ENCODE data around the gene PDIA6.
"Not testable (repeated sequence)": the region's sequence is repeated elsewhere in the genome, so short reads cannot be mapped to it uniquely, and the experiment has no call there.

Gene PDIA6

DNA sequence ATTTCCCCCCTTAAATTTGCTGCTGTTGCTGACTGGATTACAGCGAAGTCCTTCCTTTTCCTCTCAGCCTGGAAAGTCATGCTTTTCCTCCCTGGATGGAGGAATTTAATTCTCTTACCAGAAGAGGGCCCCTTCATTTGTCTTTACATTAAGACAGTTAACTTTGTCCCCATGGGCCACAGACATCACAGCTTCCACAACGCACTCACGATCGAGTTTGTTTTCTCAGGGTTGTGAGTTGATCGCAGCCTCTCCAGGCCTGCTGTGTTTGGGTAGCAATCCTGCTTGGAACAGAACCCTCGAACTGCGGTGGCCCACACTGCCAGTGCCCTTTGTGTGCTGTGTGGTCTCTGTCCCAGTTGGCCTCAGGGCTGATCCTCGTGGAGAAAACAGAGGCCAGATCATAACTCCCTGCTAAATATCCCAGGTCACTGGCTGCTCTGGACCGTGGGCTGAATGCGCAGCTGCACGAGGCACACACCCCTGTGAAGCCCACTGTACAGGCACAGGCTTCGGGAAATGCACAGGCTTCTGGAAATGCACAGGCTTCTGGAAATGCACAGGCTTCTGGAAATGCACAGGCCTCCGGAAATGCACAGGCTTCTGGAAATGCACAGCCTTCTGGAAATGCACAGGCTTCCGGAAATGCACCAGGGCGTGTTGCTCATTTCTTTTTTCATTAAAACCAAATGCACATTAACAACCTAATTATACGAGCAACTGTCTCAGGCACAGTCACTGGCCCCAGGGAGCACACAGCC is 2.2 kb upstream of the PDIA6 start:
- H3K27ac ChIP-seq (replicated peaks) = no peak overlapping the region

DNA sequence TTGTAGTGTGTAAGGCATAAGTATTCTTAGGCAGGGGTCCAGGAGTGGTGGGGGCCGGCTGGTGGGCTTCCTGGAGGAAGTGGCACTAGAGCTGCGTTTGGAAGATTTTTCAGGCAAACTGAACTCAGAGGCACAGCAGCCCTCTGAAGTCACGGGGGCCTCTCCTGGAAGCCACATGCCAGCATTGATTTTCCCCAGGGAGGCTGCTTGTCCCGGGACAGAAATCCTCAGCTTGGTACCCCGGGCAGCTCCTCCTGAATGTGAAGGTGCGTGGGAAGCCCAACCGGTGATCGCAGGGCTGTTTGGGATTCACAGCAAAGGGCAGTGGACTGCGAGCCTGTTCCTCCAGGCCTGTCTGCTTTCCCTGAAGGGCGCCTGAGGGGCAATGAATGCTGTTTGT is 1.6 kb upstream of the PDIA6 start:
- DNase-seq (ENCODE audit: low read depth in 1 of 2, low spot score in 1 of 2) = no peak
- TF ChIP-seq POLR2AphosphoS5 (IDR thresholded peaks at IDR 0.05; ENCODE audit: low read depth) (no peak), GABPA (IDR thresholded peaks at IDR 0.05; ENCODE audit: low read depth) (no peak), SPI1 (IDR thresholded peaks at IDR 0.05; ENCODE audit: borderline replicate concordance, low read depth) (no peak)
- TF ChIP-seq, protein P1, sequence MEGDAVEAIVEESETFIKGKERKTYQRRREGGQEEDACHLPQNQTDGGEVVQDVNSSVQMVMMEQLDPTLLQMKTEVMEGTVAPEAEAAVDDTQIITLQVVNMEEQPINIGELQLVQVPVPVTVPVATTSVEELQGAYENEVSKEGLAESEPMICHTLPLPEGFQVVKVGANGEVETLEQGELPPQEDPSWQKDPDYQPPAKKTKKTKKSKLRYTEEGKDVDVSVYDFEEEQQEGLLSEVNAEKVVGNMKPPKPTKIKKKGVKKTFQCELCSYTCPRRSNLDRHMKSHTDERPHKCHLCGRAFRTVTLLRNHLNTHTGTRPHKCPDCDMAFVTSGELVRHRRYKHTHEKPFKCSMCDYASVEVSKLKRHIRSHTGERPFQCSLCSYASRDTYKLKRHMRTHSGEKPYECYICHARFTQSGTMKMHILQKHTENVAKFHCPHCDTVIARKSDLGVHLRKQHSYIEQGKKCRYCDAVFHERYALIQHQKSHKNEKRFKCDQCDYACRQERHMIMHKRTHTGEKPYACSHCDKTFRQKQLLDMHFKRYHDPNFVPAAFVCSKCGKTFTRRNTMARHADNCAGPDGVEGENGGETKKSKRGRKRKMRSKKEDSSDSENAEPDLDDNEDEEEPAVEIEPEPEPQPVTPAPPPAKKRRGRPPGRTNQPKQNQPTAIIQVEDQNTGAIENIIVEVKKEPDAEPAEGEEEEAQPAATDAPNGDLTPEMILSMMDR (IDR thresholded peaks at IDR 0.05; ENCODE audit: insufficient read depth, low read length) = no peak
- TF ChIP-seq, protein P2, sequence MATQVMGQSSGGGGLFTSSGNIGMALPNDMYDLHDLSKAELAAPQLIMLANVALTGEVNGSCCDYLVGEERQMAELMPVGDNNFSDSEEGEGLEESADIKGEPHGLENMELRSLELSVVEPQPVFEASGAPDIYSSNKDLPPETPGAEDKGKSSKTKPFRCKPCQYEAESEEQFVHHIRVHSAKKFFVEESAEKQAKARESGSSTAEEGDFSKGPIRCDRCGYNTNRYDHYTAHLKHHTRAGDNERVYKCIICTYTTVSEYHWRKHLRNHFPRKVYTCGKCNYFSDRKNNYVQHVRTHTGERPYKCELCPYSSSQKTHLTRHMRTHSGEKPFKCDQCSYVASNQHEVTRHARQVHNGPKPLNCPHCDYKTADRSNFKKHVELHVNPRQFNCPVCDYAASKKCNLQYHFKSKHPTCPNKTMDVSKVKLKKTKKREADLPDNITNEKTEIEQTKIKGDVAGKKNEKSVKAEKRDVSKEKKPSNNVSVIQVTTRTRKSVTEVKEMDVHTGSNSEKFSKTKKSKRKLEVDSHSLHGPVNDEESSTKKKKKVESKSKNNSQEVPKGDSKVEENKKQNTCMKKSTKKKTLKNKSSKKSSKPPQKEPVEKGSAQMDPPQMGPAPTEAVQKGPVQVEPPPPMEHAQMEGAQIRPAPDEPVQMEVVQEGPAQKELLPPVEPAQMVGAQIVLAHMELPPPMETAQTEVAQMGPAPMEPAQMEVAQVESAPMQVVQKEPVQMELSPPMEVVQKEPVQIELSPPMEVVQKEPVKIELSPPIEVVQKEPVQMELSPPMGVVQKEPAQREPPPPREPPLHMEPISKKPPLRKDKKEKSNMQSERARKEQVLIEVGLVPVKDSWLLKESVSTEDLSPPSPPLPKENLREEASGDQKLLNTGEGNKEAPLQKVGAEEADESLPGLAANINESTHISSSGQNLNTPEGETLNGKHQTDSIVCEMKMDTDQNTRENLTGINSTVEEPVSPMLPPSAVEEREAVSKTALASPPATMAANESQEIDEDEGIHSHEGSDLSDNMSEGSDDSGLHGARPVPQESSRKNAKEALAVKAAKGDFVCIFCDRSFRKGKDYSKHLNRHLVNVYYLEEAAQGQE (IDR thresholded peaks at IDR 0.05; ENCODE audit: insufficient replicate concordance, low read depth) = no peak
- H3K27me3 ChIP-seq (ENCODE audit: insufficient read depth, poor library complexity, severe bottlenecking) = no peaks in the 10 kb centered on the region
- H3K4me3 ChIP-seq (replicated peaks; ENCODE audit: insufficient read depth, low read length) = no peak overlapping the region
- H3K27ac ChIP-seq (replicated peaks) = no peak overlapping the region

More for the DNA sequence above, 2.2 kb upstream of the PDIA6 start:
- no peak for DNase-seq (ENCODE audit: low read depth in 1 of 2, low spot score in 1 of 2)
- Histone ChIP-seq H3K27me3 (ENCODE audit: insufficient read depth, poor library complexity, severe bottlenecking) (no peaks in the 10 kb centered on the region), H3K4me3 (replicated peaks; ENCODE audit: insufficient read depth, low read length) (no peak overlapping the region)
- TF ChIP-seq, protein P2 (IDR thresholded peaks at IDR 0.05; ENCODE audit: insufficient replicate concordance, low read depth) = no peak
- TF ChIP-seq SPI1 (IDR thresholded peaks at IDR 0.05; ENCODE audit: borderline replicate concordance, low read depth) (no peak), GABPA (IDR thresholded peaks at IDR 0.05; ENCODE audit: low read depth) (no peak), POLR2AphosphoS5 (IDR thresholded peaks at IDR 0.05; ENCODE audit: low read depth) (no peak)
- TF ChIP-seq, protein P1 (IDR thresholded peaks at IDR 0.05; ENCODE audit: insufficient read depth, low read length) = no peak

DNA sequence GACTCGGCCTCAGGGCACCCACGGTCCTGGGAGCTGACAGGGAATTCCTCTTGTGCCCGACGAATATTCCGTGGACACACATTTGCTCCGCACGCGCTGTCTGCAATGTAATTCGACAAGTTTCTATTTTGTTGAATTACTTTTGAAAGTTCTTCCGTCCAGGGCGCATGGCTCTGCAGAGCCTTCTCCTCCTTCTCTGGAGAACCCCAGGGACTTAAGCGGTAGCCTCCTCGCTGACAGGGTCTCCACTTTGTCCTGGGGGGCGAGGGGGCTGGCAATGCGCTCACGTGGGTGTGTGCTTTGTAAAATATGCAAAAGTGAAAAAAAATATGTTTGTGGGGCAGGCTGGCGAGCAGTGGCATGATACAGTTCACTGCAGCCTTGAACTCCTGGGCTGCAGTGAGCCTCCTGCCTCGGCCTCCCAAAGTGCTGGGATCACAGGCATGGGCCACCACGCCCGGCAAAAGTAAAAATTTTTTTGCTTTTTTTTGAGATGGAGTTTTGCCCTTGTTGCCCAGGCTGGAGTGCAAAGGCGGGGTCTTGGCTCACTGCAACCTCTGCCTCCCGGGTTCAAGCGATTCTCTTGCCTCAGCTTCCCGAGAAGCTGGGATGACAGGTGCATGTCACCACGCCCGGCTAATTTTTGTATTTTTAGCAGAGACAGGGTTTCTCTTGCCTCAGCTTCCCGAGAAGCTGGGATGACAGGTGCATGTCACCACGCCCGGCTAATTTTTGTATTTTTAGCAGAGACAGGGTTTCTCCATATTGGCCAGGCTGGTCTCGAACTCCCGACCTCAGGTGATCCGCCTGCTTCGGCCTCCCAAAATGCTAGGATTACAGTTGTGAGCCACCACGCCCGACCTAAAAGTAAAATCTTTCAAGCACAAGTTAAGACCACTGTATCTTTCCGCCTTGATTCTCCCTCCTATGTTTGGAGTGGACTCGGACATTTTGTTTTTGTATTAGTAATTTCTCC is 866 bp upstream of the PDIA6 start:
- H3K4me3 ChIP-seq (replicated peaks; ENCODE audit: insufficient read depth, low read length) = peak overlapping the region; percentile 76
- DNase-seq (ENCODE audit: low read depth in 1 of 2, low spot score in 1 of 2); H3K27me3 ChIP-seq (ENCODE audit: insufficient read depth, poor library complexity, severe bottlenecking): not testable (repeated sequence)
- peak overlapping the region; percentile 53 for H3K27ac ChIP-seq (replicated peaks)

DNA sequence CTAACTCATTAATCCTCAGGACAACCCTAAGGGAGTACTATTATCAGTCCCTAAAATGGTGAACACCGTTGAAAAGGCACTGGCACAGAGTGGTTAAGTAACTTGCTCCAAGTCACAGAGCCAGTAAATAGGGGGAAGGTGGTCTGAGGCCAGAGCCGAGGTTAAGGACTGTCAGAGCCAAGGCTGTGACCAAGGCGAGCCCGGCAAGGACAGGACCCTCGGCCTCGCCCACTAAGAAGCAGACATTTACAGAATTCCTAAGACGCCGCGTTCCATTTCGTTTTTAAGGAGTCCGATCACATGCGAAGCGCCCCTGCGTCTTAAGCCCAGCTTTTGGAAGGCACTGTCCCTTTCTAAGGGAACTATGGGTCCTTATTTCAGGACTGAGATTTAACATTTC is 1.1 kb downstream of the PDIA6 start:
- TF ChIP-seq, protein P2 (IDR thresholded peaks at IDR 0.05; ENCODE audit: insufficient replicate concordance, low read depth) = no peak
- TF ChIP-seq, protein P1 (IDR thresholded peaks at IDR 0.05; ENCODE audit: insufficient read depth, low read length) = no peak
- TF ChIP-seq POLR2AphosphoS5 (IDR thresholded peaks at IDR 0.05; ENCODE audit: low read depth) (no peak), SPI1 (IDR thresholded peaks at IDR 0.05; ENCODE audit: borderline replicate concordance, low read depth) (no peak), GABPA (IDR thresholded peaks at IDR 0.05; ENCODE audit: low read depth) (no peak)
- no peak for DNase-seq (ENCODE audit: low read depth in 1 of 2, low spot score in 1 of 2)
- no peaks in the 10 kb centered on the region for H3K27me3 ChIP-seq (ENCODE audit: insufficient read depth, poor library complexity, severe bottlenecking)
- peak overlapping the region; percentile 76 for H3K4me3 ChIP-seq (replicated peaks; ENCODE audit: insufficient read depth, low read length)
- H3K27ac ChIP-seq (replicated peaks) = peak overlapping the region; percentile 74

All from HL-60 (cell line).